ENCODE data around the gene SCOC. TPM values are rescaled to one million over a fixed set of nuclear protein-coding genes. Genes with fewer than 3 reads are reported as not detected.

The SCOC gene
- total RNA-seq (2014; rRNA removed), result 80.9 and 86.6 TPM in 2 replicates
- 22.7 TPM for polyA plus RNA-seq (2012)

DNA sequence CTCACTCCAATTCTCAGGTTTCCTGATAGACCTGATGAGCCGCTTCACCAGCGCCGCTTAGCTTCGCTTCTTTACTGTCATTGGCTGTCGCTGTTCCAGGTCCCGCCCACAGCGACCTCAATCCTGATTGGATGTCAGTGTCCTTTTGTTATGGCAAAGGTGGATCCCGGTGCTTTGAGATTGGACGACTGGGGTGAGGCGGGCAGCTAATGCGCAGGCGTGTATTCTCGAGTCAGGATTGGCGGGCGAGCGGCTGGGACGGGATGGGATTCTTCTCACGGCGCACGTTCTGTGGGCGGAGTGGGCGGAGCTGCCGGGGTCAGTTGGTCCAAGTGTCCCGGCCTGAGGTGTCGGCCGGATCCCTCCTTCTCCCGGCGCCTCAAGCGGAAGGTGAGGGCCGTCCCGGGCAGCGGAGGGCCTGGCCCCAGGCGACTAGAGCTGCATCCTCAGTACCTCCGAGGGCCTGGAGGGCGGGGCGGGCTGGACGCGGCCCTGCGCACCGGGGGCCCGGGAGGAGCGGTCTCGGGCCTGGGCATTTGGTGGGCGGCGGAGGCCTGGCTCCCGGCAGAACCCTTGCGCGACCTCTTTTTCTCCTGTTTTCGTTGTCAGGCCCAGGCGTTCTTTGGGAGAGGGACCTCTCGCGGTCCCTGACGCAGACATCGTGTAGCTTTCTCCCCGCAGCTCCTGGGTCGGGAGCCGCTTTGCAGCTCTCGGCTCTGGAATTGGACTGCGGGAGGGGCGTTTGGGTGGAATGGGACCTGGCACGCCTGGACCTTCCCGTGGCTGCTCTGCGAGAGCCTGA, at the start of gene SCOC:
Gene SCOC, plus strand, starts transcription at position 319 of the 802 bp plus-strand sequence. CDS start 5,525 bp downstream, outside the sequence.
- peak; percentile 99 for DNase-seq (ENCODE audit: low read depth)

DNA sequence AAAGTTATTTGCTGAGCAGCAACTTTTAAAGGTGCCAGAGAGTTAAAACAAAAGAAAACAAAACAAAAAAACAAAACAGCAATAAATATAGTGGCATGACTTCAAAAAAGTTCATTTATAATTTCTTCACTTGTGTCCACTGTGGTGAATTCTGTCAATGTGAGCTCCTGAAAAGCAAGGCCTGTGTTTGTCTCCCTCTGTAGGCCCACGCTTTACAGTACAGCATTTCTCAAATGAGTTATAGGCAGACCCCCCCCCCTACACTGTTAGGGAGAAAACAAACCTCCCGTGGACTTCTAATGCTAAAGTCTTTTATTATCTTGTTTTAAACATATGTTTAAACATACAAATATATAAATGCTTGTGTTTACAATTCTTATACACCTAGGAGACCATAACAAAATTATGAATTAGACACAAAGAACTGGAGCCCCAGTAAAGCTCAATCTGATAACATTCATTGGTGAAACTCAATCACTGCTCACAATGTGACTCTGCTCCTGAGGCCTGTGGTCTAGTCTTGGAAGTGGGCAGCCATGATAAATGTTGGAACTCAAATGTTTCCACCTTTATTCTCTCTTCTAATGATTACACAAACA, 47.0 kb upstream of the SCOC start:
- peak; percentile 45 for DNase-seq (ENCODE audit: low read depth)

DNA sequence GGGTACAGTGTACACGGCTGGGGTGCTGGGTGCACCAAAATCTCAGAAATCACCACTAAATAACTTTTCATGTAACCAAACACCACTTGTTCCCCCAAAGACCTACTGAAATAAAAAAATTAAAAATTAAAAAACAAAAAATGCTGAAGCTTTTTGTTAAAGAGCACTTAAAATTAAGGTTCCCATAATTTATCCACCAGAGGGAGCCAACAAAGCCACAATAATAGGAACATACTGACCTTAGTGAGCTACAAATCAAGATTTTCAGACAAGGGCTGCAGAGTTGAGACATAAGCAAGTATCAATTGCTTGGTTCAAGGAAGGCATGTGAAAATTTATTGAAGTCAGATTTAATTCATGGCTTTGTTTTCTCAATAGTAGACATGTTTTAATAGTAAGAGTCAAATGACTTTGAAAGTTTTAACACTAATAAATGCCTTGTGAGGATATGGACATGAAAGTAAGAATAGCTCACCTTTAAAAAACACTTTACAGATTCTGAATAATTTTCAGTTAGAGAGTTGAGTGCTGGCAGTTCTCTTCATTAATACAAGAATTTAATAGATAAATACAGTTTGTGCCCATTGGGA, 43.0 kb upstream of the SCOC start:
- DNase-seq (ENCODE audit: low read depth), result peak; percentile 34

DNA sequence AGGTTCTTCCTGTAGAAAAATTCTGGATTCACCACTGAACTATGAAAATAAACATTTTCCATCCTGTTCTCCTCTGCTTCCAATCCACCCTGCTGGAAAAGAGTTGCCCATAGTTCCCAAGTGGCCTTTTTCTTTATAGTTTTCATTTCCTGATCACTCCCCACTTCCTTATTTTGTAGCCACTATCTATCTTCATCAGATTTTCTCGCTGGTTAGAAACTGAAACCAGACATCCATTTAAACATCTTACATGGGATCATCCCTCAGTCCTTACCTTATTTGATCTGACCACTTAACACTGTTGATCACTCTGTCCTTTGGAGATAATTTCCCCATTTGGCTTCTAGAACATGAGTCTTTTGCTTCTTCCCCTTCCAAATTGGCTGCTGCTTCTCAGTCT, 42.2 kb upstream of the SCOC start:
- DNase-seq (ENCODE audit: low read depth), result no peak

DNA sequence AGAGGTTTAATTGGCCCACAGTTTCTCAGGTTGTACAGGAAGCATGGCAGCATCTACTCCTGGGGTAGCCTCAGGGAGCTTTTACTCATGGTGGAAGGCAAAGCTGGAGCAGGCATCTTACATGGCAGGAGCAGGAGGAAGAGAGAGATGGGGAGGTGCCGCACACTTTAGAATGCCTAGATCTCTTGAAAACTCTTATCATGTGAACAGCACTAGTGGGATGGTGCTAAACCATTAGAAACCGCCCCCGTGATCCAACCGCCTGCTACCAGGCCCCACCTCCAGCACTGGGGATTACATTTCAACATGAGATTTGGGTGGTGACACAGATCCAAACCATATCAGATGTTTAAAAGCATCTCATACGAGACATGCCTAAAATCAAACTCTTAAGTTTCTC, 41.6 kb upstream of the SCOC start:
- DNase-seq (ENCODE audit: low read depth), result no peak

DNA sequence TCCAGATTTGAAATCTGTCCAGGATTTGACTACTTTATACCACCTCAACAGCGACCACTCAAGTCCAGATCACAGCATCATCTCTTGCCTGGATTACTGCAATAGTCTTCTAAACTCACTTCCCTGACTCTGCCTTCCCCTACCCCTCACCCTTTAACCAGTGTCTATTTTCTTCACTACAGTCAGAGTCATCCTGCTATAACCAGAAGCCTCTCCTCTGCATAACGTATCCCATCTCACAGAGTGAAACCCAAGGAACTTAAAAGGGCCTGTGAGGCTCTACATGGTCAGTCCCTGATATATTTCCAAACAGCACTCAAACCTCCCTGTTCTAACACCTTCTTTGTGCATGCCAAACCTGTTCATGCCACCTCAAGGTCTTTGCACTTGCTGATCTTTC, 40.7 kb upstream of the SCOC start:
- DNase-seq (ENCODE audit: low read depth), result no peak

DNA sequence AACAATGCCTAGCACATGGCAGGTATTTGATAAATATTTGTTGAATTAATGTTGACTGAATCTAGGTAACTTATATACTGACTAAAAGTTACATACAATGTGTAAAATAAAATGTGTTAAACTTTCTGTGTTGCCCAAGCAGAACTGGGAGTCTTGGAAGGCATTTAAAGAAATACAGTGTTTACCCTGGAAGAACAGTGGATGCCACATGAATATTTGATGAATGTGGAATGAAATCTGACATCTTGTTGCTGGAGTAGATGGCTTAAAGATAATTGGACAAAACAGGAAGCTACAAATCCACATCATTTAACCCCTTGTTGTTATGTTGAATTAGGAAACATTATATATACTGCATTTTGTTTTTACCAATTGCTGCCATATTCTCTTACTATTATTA, 39.9 kb upstream of the SCOC start:
- no peak for DNase-seq (ENCODE audit: low read depth)

DNA sequence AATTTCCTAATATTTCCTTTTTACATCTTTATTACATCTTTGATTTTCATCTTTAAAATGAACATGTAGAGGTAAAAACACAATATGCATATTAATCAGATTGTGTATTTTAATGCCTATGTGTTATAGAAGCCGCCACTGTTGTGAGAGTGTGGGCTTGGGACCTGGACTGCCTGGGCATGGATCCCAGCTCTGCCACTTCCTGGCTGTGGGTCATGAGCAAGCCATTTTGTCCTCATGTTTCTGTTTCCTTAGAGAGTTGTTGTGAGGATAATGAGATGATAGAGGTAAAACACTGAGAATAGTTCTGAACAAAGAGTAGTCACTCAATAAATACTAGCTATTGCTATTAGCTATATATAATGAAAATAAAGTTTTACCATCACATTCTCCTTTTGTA, 38.4 kb upstream of the SCOC start:
- DNase-seq (ENCODE audit: low read depth), result no peak

DNA sequence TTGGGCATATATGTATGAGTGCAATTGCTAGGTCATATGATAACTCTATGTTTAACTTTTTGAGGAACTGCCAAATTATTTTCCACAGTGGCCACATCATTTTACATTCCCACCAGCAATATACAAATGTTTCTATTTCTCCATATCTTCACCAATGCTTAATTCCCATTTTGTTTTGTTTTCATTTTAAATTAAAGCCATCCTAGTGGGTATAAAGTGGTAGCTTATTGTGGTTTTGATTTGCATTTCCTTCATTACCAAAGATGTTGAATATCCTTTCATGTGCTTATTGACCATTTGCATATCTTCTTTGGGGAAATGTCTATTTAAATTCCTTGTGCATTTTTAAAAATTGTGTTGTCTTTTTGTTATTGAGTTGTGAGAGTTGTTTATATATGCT, 36.7 kb upstream of the SCOC start:
- no peak for DNase-seq (ENCODE audit: low read depth)

DNA sequence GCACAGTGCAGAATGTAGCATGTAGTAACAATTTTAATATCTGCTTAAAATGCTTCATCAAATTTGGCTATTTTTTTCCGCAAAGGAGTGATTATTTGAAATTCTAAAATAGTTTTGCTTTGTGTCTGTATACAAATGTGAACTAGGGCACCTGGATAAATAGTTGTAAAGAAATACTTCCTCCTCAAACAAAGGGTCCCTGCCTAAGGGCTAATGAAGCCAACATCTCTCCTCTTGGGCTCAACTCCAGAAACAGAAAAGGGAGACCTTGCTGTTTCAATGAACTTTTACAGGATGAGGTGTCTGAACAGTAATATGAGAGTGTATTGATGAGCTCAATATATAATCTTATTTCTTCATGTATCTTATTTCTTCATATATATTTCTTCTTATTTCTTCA, 30.8 kb upstream of the SCOC start:
- DNase-seq (ENCODE audit: low read depth), result no peak

DNA sequence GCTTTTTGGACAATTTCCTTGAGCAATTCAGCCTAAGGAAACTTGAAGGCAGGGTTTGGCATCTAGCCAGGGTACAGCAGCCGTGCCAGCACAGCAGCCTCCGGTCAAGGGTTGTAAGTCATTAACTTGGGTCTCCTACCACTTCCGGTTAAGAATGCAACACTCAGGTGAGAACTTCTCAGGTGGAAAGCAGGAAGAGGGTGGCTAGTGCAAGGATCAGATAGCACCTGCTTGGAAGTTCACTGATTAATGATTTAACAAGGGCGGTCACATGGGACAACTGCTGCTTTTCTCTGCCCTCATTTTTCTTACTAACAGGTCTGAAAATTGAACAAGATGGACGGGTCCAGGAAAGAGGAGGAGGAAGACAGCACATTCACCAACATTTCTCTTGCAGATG, 30.1 kb upstream of the SCOC start:
- DNase-seq (ENCODE audit: low read depth), result no peak

DNA sequence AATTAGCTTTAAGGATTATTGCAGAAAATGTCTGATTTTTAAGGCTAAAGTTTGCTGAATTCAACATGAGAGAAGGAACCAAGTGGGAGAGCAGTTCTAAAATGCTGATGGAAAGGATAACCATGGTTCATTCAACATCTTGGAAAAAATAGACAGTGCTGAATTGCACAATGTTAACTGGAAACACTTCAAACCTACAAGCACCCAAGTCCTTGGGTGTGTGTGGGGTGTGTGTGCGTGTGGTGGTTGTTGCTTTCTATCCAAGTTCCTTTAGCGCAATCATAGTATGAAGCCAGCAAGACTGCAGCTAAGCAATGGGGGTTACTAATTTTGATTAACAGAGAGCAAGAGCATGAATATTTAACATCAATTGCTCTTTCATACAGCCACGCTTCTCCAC, 29.3 kb upstream of the SCOC start:
- no peak for DNase-seq (ENCODE audit: low read depth)

DNA sequence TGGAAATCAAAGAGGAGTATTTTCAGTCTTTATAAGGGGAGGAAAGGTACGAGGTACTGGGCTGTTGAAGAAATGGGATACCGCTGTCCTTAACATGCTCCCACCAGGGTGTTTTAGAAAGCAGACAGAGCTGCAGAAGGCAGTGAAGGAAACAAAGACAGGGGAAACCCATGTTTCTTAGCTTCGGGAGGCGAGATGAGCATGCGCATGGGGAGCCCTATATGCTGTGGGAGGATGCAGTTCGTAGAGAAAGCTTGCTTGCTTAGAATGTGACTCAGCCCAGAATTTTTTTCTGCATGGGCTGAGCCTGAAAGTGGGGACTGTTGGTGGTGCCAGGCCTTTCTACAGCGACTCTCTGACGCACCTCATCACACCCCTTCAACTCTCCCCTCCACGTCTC, 28.8 kb upstream of the SCOC start:
- no peak for DNase-seq (ENCODE audit: low read depth)

DNA sequence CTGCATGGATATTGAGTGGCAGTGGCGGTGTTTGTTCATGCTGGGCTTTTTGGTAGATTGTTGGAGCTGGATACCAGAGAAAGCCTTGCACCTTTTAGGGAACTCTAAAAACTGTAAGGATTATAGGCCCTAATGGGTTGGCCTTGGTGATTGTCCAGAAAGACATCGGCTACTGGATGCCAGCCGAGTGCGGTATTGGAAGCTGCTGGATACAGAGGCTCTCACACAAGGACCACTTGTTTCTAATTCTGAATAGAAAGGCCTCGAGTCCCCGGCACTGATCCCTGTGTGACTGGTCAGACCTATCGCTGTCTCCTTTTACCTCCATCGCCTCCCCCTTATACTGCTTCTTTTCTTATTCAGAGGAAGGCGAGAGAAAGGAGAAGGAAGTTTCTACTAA, 27.3 kb upstream of the SCOC start:
- no peak for DNase-seq (ENCODE audit: low read depth)

DNA sequence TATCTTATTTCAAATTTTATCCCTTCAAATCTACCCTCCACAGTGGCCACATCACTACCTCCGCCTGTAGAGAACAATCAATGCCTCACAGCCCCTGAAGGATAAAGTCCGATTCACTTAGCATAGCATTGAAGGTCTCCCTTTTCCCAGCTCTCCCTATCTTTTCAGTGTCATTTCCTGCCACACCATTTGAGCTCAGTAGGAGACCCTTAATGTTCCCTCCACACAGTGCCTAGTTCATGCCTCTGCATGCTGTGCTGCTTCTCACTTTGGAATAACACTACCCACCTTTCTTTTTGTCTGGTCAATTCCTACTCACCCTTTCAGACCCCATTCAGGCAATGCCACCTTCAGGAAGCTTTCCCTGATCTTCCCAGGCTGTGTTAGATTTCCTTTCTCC, 23.6 kb upstream of the SCOC start:
- no peak for DNase-seq (ENCODE audit: low read depth)

DNA sequence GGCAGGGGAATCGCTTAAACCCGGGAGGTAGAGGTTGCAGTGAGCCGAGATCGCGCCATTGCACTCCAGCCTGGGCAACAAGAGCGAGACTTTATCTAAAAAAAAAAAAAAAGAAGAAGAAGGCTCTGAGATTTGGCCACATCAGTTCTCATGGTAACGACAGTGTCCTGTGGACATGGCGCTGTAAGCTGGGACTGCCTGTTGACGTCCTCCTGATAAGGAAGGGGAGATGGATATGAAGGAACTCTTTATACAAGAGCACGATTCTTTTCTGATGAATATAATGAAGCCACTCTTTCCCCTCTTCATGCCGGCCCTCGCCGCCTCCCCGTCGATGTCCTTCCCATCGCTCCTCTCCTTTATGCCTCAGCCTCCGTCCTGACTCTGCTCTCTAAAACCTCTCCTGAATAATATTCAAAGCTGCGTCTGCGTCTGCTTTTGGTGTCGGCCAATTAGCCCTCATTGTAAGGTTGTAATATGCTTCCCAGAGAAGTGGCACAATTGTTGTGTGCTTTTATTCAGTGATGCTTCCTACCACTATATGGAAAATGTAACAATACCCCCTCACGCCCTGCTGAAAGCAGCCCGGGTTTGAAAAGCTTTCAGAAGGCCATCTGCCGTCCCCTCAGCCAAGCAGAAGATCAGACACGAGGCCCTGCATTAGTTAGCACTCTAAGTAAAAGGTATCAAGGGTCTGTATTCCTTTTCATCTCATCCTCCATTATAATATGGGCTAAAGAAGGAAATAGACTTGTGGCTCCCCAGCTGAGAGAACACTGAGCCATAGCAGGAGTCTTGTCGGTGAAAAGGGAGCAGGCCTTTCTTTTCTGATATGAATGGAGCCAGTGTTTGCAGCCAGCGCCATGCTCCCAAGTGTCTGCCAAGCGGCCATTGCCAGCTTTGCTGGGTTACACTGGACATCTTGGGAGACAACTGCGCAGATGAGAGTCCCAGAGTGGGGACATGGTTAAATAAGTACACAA, 22.1 kb upstream of the SCOC start:
- no peak for DNase-seq (ENCODE audit: low read depth)

DNA sequence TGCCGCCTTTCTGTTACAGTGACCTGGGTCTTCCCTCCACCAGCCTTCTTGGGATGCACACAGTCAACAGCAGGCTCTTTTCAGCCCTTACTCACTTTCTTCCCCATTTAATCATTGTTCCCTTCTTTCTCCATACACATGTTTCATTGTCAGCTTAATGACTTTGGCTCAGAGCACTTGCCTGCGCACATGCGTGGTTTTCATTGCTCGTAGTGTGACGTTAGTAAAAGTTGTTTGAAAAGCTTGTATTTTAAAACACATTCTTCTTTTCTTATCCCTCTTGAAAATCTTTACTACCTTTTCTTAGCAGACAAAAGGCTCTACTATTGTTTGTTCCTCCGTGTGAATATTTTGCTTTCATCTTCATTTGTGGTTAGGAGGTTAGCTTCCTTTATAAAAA, 19.7 kb upstream of the SCOC start:
- DNase-seq (ENCODE audit: low read depth), result no peak

DNA sequence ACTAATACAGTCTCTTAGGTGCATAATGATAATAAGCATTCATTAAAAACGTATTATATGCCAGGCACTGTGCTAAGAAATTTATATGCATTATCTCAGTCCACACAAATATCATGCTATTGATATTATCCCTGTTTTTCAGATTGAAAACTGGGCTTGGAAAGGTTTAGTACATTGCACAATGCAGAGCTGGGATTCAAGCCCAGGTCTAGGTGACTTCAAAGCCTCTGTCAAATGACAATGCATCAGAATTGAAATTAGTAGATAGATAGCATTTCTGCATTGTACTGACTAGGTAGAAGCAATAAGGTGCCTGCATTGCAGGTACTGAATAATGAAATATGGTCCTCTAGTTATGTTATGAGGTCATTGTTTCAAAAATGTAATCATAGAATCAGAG, 18.2 kb upstream of the SCOC start:
- DNase-seq (ENCODE audit: low read depth), result no peak

DNA sequence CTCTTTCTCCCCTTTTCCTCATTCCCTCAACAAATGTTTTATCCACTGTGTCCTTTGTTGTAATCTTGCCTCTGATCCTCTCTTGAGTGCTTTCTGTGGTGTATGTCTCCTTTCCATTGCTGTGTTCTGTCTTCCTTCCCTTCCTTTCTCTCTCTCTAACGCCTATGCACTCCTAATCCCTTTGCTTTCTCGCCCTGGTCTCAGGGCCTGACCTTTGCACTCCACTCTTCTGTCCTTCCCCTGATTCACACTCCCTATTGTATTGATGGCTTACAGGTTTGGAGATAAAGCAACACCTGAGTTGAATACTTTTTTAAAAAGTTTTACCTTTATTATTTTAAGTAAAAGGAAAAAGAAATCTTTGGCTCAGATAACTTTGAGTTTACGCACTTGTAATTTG, 15.6 kb upstream of the SCOC start:
- DNase-seq (ENCODE audit: low read depth), result no peak

DNA sequence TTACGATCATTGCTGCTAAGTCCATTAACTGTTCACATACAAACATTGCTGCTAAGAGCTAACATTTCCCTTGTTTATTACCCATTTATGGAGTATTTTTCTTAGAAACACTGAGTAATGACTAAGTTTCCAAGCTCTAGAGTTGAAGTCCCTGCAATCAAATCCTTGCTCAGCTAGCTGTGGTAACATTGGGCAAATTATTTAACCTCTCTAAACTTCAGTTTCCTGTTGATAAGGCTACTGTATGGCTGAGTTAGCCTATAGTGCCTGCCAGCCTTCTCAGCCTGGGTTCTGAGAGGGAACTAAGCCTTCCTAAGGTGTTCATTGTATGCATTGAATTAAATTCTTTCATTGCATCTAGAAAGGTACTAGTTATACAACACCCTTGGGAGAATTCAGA, 15.2 kb upstream of the SCOC start:
- no peak for DNase-seq (ENCODE audit: low read depth)

DNA sequence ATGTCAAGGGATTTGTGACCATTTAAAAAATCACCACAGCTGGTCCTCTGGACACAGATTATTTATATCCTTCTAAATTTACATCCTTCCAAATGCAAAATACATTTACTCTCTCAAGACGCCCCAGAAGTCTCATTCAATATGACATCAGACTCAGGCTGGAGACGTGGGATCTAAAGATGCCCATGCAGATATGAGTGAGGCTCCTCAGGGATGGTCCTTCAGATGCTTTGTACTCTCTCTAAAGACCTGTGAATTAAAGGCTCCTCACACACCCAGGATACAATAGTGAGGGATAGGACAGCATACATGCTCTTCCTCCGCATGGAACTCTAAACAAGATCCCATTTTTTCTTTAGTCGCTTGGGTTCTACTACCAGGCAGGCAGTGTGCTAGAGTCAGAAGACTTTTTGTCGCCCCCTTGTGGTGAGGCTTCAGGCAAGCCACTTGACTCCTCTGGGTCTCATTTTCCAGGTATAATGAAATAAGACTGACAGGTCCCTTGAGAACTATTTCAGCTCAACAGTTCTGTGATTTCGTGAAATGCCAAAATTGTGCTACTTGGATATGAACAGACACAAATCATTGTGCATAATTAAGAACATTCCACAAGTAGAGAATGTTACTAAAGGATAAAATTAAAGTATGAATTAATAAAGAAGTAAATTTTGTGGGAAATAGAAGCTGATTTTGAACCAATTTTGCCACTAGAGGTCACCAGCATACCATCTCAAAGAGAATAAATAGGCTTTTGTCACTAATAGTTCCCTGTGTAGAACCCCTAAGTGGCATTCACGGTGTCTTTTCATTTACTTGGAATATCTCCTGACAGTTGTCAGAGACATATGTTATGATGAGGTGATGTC, 13.7 kb upstream of the SCOC start:
- peak; percentile 72 for DNase-seq (ENCODE audit: low read depth)
